Measurements from ENCODE around the gene MRPL50. TPM values are rescaled to one million over a fixed set of nuclear protein-coding genes. Genes with fewer than 3 reads are reported as not detected.

MRPL50 gene
- total and polyA plus RNA-seq, 9 of the 15 experiments (the other 6 are each of a cell fraction or from before 2014, with no cell fraction given) = 17.5 to 107 (median 37.4) TPM

- TF ChIP-seq CBX8 (IDR thresholded peaks at IDR 0.05; ENCODE audit: borderline replicate concordance, extremely low read depth, low read depth, low read length, poor library complexity, severe bottlenecking) = no peak
- no peak for TF ChIP-seq SAFB2 (IDR thresholded peaks at IDR 0.05; ENCODE audit: borderline replicate concordance, low read depth, low read length, severe bottlenecking)
- TF ChIP-seq HMG20A (CRISPR knock-in tag; conservative IDR thresholded peaks at IDR 0.05) = no peak
Observed at GRCh38 chr9:101443364-101443771, 45.0 kb upstream of the MRPL50 start (continued).

- H3K9ac ChIP-seq (ENCODE audit: insufficient read depth in 1 of 2, low read depth in 2 of 2, low read length in 2 of 2) = no peak overlapping the region
- no peak for DNase-seq (ENCODE audit: extremely low read depth in 1 of 4, low spot score in 3 of 4)
- no peaks in the 10 kb centered on the region for H4K20me1 ChIP-seq (replicated peaks; ENCODE audit: control insufficient read depth, insufficient read depth, low read length)
- peaks cover 3 to 8% of the 10 kb centered on the region in 2 experiments; a peak in 2 of 5 replicates for H3K27me3 ChIP-seq (ENCODE audit: control insufficient read depth in 2 of 2, insufficient read depth in 2 of 2, low read length in 2 of 2)
- no peaks in the 10 kb centered on the region for H3K9me3 ChIP-seq (replicated peaks; ENCODE audit: control insufficient read depth, insufficient read depth, low read depth, low read length)
- H3K4me1 ChIP-seq (replicated peaks in 1 of 2; ENCODE audit: control insufficient read depth in 2 of 2, insufficient read depth in 2 of 2, low read length in 2 of 2) = no peaks in the 10 kb centered on the region
- POLR2A ChIA-PET = interaction anchor here (0.7 to 1.1 kb wide), 2 partner anchors 22 to 867 kb away, joined by 3 read pairs; no protein-coding TSS in a partner anchor
- FAIRE-seq = no peak
- no peak overlapping the region for H3K4me2 ChIP-seq (ENCODE audit: insufficient read depth, low read length)
- no peak for ATAC-seq
- intact Hi-C loops (cut with micrococcal nuclease) (no loop called here), in situ Hi-C loops (cut with MboI) (no loop called here)
- 0% methylated on average over 3 of the region's 3 CpGs for WGBS (ENCODE audit: insufficient coverage, low coverage, missing lambda C conversion rate)
- H3K36me3 ChIP-seq (ENCODE audit: control insufficient read depth, insufficient read depth, low read length) = no peaks in the 10 kb centered on the region
- H3K79me2 ChIP-seq (ENCODE audit: control insufficient read depth, insufficient read depth, low read length) = no peaks in the 10 kb centered on the region
- no peak overlapping the region for H3K4me3 ChIP-seq
- H2AFZ ChIP-seq (ENCODE audit: low read depth, low read length) = no peak overlapping the region
- no TSS peak for BruUV-seq (replicated peaks)
- H3K27ac ChIP-seq (ENCODE audit: extremely low read depth, low read depth, low read length) = no peak overlapping the region
- CTCF ChIA-PET (ENCODE audit: low intra/inter-chr PET ratio) = no interaction called here
- H3K9me1 ChIP-seq (ENCODE audit: control insufficient read depth, insufficient read depth, low read length) = no peaks in the 10 kb centered on the region
- TF ChIP-seq SPI1 (IDR thresholded peaks at IDR 0.05; ENCODE audit: borderline replicate concordance, low read depth, low read length) = no peak
- TF ChIP-seq, protein P1, sequence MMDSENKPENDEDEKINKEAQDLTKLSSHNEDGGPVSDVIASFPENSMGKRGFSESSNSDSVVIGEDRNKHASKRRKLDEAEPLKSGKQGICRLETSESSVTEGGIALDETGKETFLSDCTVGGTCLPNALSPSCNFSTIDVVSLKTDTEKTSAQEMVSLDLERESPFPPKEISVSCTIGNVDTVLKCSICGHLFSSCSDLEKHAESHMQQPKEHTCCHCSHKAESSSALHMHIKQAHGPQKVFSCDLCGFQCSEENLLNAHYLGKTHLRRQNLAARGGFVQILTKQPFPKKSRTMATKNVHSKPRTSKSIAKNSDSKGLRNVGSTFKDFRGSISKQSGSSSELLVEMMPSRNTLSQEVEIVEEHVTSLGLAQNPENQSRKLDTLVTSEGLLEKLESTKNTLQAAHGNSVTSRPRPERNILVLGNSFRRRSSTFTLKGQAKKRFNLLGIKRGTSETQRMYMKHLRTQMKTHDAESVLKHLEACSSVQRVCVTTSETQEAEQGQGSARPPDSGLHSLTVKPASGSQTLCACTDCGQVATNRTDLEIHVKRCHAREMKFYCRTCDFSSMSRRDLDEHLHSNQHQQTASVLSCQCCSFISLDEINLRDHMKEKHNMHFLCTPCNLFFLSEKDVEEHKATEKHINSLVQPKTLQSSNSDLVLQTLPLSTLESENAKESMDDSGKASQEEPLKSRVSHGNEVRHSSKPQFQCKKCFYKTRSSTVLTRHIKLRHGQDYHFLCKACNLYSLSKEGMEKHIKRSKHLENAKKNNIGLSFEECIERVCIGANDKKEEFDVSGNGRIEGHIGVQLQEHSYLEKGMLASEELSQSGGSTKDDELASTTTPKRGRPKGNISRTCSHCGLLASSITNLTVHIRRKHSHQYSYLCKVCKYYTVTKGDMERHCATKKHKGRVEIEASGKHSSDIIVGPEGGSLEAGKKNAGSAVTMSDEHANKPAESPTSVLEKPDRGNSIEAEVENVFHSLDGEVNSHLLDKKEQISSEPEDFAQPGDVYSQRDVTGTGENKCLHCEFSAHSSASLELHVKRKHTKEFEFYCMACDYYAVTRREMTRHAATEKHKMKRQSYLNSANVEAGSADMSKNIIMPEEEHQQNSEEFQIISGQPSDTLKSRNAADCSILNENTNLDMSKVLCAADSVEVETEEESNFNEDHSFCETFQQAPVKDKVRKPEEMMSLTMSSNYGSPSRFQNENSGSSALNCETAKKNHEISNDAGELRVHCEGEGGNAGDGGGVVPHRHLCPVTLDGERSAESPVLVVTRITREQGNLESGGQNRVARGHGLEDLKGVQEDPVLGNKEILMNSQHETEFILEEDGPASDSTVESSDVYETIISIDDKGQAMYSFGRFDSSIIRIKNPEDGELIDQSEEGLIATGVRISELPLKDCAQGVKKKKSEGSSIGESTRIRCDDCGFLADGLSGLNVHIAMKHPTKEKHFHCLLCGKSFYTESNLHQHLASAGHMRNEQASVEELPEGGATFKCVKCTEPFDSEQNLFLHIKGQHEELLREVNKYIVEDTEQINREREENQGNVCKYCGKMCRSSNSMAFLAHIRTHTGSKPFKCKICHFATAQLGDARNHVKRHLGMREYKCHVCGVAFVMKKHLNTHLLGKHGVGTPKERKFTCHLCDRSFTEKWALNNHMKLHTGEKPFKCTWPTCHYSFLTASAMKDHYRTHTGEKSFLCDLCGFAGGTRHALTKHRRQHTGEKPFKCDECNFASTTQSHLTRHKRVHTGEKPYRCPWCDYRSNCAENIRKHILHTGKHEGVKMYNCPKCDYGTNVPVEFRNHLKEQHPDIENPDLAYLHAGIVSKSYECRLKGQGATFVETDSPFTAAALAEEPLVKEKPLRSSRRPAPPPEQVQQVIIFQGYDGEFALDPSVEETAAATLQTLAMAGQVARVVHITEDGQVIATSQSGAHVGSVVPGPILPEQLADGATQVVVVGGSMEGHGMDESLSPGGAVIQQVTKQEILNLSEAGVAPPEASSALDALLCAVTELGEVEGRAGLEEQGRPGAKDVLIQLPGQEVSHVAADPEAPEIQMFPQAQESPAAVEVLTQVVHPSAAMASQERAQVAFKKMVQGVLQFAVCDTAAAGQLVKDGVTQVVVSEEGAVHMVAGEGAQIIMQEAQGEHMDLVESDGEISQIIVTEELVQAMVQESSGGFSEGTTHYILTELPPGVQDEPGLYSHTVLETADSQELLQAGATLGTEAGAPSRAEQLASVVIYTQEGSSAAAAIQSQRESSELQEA (IDR thresholded peaks at IDR 0.05; ENCODE audit: low read depth) = no peak
- TF ChIP-seq PRPF4 (IDR thresholded peaks at IDR 0.05; ENCODE audit: insufficient read depth, low read depth, low read length, poor library complexity, severe bottlenecking) = no peak
- no peak for TF ChIP-seq BRF1 (IDR thresholded peaks at IDR 0.05; ENCODE audit: borderline replicate concordance, extremely low read depth, insufficient read length)
- TF ChIP-seq ESRRB (CRISPR knock-in tag; IDR thresholded peaks at IDR 0.05; ENCODE audit: borderline replicate concordance) = no peak
- TF ChIP-seq HMBOX1 (IDR thresholded peaks at IDR 0.05) = no peak
- no peak for TF ChIP-seq CREB5 (CRISPR knock-in tag; IDR thresholded peaks at IDR 0.05)
Observed at GRCh38 chr9:101442736-101443135, 44.3 kb upstream of the MRPL50 start.

Measured in K562 (cell line).